Colon (tissue), 2 donors: Measurements from ENCODE around the gene SORCS2.

Experiments
- FAIRE-seq: peaks from 2 replicates; lab custom pipeline; 2012; peaks lifted over from hg19 to GRCh38; lab: Jason Lieb, UNC
- donor health status: control.
- donor health status: control.

SORCS2 gene

GRCh38 chr4:7186031-7186430 lies 6.3 kb upstream of the SORCS2 start:
- no peak for FAIRE-seq

GRCh38 chr4:7186516-7187167 lies 5.7 kb upstream of the SORCS2 start:
- no peak for FAIRE-seq

DNA sequence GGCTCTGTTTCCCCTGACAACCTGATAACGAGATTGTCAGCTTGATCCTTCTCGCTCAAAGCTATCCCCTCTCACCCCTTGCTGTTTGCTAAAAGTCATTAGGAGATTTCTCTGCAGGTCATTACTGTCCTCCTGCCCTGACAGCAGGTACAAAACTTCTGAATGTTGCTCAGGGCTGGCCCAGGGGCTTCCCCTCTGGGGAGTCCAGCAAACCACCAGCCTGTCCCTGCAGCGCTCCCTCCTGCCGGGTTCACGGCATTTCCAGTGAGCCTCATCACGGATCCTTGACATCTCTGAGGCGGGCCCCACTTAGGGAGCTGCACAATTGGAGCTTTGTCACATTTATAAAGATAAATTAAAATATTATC lies 5.2 kb upstream of the SORCS2 start:
- FAIRE-seq = no peak

- no peak for FAIRE-seq
Measured at GRCh38 chr4:7187691-7188090, 4.6 kb upstream of the SORCS2 start.

- no peak for FAIRE-seq
Measured at GRCh38 chr4:7189066-7189465, 3.3 kb upstream of the SORCS2 start.

- FAIRE-seq = no peak
Measured at GRCh38 chr4:7189475-7190277, 2.7 kb upstream of the SORCS2 start.

GRCh38 chr4:7190278-7190594 lies 2.1 kb upstream of the SORCS2 start:
- FAIRE-seq = no peak

DNA sequence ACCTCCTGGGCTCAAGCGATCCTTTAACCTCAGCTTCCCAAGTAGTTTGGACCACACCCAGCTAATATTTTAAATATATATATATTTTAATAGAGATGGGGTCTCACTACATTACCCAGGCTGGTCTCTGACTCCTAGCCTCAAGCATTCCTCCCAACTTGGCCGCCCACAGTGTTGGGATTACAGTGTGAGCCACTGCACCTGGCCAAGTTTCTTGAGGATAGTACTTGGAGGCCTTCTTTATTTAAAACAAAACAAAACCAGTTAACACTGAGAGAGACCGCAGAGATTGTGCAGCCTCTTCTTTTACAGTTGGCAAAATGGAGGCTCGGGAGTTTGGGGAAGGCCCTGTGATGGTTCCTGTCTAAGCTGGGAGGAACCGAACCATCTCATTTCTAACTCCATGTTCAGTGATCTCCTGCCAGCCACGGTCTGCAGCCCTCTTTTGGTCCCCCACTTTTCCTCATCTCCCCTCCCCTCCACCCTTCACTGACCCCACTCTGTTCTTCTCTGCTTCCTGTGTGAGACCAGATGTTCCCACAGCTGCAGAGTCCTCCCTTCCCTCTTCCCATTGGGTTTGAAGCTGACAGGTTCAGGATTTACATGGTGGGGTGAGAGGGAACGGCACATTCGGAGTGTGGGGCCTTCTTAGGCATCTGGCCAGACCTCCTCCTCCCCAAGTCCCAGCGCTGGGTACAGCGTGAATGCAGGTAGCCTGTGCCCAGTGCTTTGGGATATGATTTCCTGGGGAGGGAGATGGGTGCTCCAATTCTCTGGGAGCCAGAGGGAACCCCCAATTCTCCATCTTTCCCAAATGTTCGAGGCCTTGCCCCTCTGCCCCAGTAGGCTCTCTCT lies 1.4 kb upstream of the SORCS2 start:
- no peak for FAIRE-seq

- FAIRE-seq = no peak
Measured at GRCh38 chr4:7191546-7192251, 639 bp upstream of the SORCS2 start.

DNA sequence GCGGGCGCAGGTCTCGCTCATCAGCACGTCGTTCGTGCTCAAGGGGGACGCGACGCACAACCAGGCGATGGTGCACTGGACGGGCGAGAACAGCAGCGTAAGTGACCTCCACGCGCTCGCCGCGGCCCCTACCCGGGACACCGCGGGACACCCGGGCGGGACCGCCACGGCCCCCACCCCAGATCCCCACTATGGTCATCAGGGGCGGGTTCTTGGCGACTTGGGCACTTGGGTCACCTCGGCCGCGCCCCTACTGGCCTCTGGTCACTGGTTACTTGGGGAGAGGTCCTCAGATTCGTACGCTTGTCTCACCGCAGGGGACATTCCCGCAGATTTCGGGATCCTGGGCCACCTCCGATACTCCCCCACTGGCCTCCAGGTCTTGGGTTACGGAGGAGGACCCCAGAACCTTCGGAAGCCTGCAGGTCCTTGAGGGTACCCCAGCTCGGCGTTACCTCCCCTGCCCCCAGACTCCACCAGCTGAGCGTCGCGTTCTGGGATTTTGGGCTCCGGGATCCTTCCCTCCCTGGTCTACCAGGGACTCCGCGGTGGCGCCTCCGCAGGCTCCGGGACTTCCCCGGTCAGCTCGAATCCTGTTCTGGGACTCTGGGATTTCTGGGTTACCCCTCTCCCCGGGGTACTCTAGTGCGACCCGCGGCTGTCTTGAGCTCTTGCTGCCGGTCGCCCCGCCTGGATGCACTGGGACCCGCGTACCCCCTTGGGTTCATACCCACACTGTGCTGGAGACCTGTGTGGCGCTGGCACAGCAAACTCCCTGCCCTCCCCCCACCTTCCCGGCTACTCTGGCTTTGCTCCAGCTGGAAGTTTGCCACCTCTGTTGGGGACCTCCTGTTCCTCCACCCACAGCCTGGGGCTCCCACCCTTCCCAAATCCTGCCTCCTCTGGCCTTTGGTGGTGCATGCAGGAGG lies 956 bp downstream of the SORCS2 start:
- no peak for FAIRE-seq

DNA sequence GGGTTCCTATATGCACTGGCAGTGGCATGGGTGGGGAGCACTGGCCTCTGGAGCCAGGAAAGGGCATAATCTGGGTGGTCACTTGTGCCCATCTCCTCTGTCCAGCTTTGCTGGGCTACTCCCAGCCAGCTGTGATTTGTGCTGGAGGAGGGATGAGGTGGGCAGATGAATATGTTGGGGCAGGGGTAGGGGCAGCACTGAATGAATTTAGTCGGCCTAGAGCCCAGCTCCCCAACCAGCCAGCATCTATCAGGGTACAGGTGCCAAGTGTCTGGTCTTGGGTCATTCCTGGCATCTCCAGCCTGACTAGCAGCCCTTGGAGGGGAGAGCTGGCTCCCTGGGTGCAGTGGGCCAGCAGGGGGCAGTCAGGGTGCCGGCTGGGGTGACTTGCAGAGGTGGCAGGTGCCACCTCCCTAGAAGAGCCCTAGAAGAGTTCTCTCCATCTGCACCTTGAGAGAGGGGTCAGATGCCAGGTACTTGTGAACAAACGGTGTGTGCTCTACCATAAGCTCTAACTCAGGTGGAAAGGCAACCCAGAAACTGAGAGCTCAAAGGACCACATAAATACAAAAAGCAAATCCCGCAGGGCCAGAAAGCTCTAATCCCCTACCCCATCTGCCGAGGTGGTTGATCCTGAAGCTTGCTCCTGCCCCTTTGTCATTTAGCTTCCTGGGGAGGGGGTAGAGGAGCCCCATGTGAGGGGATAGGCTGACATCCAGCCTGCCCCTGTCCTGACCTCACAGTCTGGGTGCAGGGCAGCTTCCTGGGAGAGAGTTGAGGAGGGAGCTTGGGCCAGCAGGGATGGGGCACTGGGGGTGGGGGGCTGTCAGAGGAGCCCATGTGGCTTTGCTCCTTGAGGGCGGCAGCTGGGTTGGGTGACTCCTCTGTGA lies 2.2 kb downstream of the SORCS2 start:
- no peak for FAIRE-seq

DNA sequence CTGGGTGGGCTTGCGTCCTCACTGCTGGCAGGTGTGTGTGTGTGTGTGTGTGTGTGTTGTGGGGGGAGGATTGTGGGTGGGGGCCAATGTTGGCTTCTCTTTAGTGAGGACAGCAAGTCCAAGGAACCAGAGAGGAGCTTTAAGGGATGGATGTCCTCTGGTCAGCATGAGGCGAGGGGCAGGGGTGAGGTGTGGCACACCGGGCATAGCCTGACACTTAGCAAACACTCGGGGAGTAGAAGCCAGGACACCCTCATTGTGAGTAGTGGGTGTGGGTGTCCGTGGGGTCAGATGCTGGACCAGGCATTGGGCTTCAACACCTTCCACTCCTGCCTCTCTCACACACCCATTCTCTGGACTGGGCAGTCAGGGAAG lies 2.8 kb downstream of the SORCS2 start:
- no peak for FAIRE-seq

DNA sequence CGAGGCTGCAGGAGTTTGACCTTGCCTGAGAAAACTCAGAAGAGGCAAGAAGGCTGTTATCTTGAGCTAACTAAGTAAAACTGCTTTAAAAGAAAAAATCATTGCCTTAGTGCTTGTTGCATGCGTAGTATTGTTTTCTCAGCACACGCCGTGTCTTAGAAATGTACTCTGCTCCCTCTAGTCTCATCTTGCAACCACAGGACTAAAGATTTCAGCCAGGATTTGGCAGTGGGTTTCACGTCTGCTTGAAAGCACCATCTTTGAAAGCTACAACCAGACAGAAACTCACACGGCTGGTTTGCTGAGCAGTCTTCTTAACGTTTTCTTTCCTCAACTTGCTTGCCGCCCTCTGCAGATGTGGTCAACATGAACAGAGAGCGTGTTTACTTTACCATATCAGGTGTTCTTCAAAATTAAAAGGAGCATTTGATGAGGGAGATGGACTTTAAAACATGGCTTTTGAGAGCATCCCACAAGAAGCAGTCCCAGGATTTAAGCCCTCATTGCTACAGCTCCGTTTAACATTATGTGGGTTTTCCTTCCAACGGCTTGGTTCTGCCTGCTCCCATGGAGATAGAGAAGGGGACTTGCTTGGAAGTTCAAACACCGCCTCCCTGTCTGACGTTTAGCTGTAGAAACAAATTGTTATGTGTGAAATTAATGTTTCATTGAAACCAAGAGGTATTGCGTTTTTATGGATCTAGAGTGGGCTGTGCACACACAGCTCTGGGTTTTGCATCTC lies 3.4 kb downstream of the SORCS2 start:
- no peak for FAIRE-seq

DNA sequence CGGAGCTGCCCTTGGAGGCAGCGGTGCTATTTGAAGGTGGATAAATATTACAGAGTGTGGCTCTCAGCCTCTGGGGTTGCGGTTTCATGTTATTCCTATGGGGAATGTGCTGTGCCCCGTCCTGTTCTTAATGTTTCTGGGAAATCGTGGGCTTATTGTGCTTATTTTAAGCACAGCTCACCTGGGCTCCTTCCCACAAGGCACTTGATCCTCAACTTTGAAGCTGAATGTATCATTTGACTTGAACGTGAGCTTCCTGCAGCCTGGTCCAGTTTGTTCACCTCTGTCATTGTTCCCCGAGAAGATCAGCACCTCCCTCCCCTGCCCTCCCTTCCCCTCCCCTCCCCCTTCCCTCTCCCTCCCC lies 3.9 kb downstream of the SORCS2 start:
- FAIRE-seq = no peak

- no peak for FAIRE-seq
Measured at GRCh38 chr4:7196736-7197135, 4.4 kb downstream of the SORCS2 start.

- no peak for FAIRE-seq
Measured at GRCh38 chr4:7197910-7198309, 5.6 kb downstream of the SORCS2 start.

GRCh38 chr4:7198440-7199128 lies 6.2 kb downstream of the SORCS2 start:
- no peak for FAIRE-seq

DNA sequence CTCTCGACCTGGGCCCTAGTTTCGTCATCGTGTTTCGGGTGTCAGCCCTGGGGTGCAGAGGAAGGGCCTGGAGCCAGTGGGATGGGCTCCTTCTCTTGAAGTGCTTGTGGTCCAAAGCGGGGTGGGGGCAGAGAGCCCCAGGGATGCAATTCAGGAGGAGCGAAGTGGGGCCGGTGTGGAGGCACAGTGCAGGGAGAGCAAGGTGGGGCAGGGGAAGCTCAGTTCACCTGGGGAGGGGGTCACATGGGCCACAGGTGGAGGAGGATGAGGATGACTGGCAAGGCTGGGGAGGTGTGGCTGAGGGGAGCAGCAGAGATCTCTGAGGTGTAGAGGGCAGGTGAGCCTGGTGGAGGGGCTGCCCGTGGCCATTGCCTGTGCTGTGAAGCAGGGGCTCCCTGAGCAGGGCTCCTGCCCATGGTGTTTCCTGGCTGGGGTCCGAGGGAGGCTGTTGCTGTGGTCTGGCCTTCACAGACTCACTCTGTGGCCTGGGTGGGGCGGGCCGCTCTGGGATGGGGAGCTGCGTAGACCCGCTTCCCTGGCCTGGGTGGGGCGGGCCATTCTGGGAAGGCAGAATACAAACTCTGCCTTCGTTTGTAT lies 6.9 kb downstream of the SORCS2 start:
- no peak for FAIRE-seq
